ENCODE measurements around the gene AGAP4. TPM values are rescaled to one million over a fixed set of nuclear protein-coding genes. Genes with fewer than 3 reads are reported as not detected.
"Not testable (repeated sequence)": the region's sequence is repeated elsewhere in the genome, so short reads cannot be mapped to it uniquely, and the experiment has no call there.

AGAP4 gene
- polyA plus RNA-seq, 3 donors = 22.8 to 50.0 (median 47.3) TPM

DNA sequence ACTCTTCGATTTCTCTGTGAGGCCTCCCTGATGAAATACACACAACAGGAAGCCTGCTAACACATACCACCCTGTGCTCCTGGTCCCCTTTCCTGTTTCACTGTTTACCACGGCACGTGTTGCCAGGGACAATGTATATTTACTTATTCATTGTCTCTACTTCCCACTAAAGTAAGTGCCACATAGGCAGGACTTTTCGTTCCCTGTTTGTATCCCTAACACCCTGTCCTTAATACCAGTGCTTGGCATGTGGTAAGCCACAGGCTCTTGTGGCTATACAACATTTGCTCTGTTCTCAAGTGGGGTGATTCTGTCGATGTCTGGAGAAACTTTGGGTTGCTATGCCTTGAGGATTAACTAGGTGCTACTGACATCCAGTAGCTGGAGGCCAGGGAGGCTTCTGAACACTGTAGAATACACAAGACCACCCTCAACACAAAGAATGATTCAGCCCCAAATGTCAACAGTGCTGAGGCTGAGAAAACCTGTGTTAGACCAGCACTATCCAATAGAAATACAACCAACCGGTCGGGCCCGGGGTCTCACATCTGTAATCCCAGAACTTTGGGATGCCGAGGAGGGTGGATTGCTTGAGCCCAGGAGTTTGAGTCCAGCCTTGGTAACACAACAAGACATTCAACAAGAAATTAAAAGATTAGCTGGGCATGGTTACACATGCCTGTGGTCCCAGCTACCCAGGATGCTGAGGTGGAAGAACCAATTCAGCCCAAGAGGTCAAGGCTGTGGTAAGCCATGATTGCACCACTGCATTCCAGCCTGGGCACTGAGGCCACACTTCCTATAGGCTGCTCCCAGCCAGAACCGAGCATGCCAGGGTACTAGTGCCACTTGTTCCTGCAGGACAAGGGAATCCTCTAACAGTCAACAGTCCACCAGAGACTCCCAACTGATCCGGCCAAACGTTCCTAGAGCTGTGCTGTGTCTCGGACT, 44.0 kb downstream of the AGAP4 start:
- DNase-seq = not testable (repeated sequence)

DNA sequence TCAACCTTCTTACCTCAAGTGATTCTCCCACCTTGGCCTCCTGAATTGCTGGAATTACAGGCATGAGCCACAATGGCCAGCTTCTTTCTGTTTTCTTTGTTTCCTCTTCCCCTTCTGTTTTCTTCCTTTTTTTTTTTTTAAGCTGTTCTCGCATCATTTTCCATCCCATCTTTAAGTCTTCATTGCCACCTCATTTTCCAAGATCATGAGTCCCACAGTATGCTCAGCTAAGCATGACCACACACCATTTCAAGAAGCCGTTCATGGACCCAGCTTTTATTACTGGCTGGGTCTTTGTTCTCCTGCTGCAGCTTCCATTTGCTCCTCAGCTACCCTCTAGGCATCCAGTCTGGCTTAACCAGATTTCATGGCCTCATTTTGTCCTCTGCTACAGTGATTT, 52.5 kb downstream of the AGAP4 start:
- DNase-seq = not testable (repeated sequence)

DNA sequence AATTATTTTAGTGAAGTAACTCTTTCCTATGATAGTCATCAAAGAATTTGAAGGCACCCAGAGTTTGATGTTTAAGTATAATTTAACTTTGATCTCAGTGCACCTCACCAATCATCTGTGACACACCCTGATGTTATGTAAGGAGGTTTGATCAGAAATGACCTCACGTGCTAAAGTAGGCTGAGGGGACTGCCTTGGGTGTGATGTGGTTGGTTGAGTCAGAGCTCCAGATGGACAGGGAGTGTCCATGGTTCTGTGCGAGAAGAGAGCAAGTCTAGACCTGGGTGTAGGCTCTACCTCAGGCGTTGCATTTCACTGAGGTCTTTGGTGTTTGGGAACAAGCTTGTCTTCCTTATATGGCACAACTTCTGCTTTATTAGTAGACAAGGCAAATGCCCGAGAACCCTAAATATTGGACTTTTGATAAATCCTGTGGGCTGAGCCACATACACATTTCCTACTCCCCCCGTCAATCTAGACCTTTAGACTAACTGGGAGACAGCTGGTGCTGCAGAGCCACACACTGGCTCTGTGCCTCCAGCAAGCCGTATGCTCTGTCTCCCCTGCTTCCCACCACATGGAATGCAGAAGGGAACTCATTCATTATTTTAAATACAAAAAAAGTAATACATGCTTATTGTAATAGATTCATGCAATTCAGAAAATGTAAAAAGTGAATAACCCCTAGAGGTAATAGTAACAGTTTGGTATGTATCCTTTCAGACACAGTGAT, 56.4 kb downstream of the AGAP4 start:
- DNase-seq = not testable (repeated sequence)

DNA sequence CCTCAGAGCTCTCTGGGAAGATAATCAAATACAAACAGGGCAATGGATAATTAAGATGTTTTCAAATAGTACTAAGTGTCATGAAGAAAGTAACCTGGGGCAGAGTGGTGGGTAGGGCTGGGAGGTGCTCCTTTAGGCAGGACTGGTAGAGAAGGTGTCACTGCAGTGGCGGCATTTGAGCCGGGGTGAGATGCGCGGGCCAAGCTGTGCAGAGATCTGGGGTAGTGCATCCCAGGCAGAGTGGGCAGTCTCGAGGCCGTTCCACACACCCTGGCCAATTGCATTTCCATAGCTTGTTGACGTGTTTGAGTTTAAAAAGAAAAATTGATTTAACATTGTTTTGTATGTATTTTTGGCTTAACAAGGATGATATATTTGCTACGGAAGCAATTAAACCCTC, 57.3 kb downstream of the AGAP4 start:
- DNase-seq = not testable (repeated sequence)

GRCh38 chr10:45787212-45787741, 60.0 kb downstream of the AGAP4 start:
- DNase-seq = not testable (repeated sequence)

DNA sequence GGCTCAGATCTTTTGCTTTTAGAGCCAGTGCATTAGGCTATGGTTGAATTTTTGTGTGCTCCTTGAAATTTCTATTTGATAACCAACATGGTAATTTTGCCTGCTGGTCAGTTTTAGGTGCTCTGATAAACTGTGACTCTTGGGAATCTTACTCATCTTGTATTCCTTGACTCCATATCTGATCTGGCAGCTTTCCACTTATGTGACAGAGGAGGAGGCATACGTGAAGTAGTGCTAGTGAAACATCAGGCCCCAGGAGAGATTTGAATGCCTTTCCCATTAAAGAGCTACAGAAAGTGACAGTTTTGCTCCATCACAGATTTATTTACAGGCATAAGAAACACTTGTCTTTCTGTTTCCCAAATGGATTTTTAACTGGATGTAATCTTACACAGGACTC, 61.1 kb downstream of the AGAP4 start:
- DNase-seq = not testable (repeated sequence)

Other genes starting within 250 kb of the AGAP4 start
- gene ZFAND4, start 174.7 kb downstream of the AGAP4 start, polyA plus RNA-seq (ENCODE audit: insufficient read length in 3 of 3) = 10 to 100 TPM; 12.1 to 14.3 (median 13.7) TPM
- gene WASHC2C, start 120.2 kb downstream of the AGAP4 start, polyA plus RNA-seq (ENCODE audit: insufficient read length in 3 of 3) = 10 to 100 TPM; 58.9 to 77.1 (median 73.9) TPM
- 10 to 100 TPM; 62.4 to 67.3 (median 65.6) TPM for gene TIMM23, start 125.0 kb upstream of the AGAP4 start, polyA plus RNA-seq (ENCODE audit: insufficient read length in 3 of 3)
- 100 to 1,000 TPM; 188 to 211 (median 190) TPM for gene NCOA4, start 183.1 kb upstream of the AGAP4 start, polyA plus RNA-seq (ENCODE audit: insufficient read length in 3 of 3)
- gene MSMB, start 198.8 kb upstream of the AGAP4 start, polyA plus RNA-seq (ENCODE audit: insufficient read length in 3 of 3) = not detected